HTR-8/SVneo (cell line): ENCODE results near the gene ITPRID1.

Experiments used
- DNase-seq: peaks from one replicate; pipeline ENCODE4 v3.0.0; 2011; ENCODE audit warnings: low spot score, mixed read lengths; ENCODE audit not compliant: insufficient read length
- FAIRE-seq: peaks from 2 replicates; lab custom pipeline; 2011; peaks lifted over from hg19 to GRCh38; lab: Jason Lieb, UNC

The ITPRID1 gene

DNA sequence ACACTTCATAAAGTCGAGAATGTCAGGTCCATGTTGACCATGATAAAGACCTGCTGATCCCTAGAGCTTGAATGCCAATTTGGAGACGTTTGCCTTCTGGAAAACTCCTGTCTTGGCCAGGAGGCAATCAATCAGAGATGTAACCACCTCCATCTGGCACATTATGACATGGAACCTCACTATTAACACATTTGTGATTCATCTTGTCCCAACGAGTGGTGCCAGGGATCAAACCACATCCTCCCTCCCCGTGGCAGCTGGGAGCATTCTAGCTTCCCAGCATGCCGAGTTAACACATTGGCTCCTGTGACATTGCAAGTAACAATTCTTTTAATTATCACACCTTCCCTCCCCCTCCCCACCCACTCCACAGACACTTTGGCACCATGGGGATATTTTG is 89.2 kb downstream of the ITPRID1 start:
- DNase-seq (no peak), FAIRE-seq (no peak)

DNA sequence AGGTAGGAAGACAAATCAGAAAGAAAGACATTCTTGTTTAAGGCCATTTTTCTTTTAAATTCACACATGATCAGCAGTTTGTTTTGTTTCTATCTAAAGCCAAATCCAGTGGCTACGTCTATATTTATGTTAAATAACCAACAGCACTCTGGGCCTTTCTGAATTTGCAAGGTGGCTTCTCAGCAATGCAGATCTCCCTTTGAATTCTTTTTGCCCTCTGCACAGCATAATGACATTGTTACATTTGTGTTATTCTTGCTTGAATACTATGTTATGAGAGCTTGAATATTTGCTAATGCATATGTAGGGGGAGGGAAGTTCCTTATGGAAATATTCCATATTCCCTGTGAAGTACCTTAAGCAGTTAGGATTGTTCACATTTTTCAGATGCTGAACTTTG is 99.7 kb downstream of the ITPRID1 start:
- DNase-seq (no peak), FAIRE-seq (no peak)

DNA sequence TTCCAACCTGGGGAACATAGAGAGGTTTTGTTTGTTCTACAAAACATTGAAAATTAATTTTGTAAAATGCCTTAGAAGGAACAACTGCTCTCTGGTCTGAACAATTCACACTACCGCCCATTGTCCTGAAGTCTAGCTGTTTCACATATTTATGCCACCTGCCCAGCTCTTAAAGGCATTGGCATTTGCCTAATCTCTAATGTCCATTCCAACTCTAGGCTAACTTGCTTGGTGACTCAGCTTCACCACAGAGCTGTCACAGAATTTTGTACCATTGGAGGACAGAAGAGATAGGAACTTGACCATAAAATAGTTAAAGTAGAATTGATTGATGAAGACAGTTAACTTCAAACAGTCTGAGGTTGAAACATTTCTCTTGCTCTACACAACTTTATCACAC is 119.6 kb downstream of the ITPRID1 start:
- DNase-seq (no peak), FAIRE-seq (no peak)

DNA sequence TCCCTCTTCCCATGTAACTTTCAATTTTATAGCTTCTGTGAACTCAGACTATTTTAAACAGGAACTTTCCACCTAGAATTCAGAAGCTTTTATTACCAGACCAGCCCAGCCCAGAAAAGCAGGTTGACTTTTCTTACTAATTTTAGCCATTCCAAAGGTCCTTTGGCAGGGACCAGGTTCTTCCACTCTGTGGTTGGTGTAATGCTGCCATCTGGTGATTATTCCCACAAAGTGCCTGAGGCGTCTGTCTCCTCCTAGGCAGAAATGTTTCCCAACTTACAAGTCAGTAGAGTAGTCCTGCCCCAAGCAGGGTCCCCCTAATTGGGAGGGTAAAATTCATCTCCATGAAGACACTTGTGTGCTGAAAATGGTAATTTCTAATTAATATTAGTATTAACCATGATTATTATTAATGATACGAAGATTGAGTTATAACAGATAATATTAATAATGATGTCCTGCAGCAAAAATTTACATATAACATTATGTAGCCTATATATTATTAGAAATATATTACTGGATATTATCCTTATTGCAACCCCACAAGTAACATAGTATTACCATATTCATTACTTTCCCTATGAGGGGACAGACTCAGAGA is 120.1 kb downstream of the ITPRID1 start:
- FAIRE-seq = no peak

DNA sequence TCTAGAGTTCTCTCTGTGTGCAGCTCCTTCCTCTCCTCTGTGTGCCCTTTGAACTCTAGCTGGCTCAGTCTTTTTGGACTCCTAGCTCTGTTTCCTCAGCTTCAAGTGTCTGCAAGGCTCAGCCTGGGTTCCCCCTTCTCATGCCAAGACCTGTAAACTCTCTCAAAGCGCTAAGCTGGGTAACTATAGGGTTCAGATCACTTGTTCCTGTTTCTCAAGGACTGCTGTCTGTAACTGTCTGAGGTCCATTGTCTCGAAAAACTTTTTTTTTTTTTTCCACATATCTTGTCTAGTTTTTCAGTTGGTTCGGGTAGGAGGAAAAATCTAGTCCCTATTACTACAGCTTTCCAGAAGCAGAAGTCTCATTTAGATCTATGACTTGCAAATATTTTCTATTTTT is 126.5 kb downstream of the ITPRID1 start:
- DNase-seq (no peak), FAIRE-seq (no peak)

More for the DNA sequence above, 120.1 kb downstream of the ITPRID1 start:
- peak; percentile 41 for DNase-seq

DNA sequence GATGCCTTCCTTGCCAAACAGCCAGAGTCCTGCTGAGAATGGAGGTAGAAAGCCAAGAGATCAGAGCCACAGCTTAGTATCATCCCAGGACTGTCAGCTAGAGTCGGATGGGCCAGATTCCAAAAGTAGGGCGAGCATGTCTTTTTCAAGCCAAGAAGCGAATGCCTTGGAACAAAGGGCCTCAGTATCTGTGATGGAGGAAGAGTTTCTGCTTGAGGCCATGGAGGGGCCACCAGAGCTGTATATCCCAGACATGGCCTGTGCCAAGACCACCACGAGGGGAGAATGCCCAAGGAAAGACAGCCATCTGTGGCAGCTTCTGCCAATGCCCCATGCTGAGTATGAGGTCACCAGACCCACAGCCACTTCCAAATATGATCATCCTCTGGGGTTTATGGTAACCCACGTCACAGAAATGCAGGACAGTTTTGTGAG is 128.8 kb downstream of the ITPRID1 start:
- no peak for DNase-seq
- FAIRE-seq = no peak

DNA sequence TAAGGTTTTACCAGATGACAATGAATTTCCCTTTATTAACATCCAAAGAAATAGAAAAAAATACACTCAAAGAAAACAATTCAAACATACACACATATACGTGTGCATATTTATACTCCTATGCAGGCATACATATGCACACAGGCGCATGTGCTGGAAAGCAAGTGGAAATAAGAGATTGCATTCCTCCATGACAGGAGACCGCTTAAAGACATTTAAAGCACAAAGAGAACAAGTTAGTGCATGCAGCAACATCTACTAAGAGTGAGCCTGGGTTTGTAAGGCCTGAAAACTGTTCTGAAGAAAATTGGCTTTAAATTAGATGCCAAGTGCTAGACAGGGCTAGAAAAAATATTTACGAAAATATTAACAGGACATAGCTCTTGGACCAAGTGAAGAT is 133.1 kb downstream of the ITPRID1 start:
- FAIRE-seq = no peak
- DNase-seq = no peak

DNA sequence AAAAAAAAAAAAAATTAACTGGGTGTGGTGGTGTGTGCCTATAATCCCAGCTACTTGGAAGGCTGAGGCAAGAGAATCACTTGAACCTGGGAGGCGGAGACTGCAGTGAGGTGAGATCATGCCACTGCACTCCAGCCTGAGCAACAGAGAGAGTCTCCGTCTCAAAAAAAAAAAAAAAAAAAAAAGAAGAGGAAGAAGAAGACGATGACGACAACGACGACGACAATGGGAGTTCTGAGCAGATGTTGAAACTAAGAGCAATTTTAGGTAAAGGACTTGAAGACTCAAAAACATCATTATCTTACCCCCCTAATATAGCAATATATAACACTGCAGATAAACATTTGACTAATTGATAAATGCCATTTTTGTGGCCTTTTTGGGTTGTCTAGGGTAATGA is 133.6 kb downstream of the ITPRID1 start:
- DNase-seq = no peak
- FAIRE-seq = no peak

DNA sequence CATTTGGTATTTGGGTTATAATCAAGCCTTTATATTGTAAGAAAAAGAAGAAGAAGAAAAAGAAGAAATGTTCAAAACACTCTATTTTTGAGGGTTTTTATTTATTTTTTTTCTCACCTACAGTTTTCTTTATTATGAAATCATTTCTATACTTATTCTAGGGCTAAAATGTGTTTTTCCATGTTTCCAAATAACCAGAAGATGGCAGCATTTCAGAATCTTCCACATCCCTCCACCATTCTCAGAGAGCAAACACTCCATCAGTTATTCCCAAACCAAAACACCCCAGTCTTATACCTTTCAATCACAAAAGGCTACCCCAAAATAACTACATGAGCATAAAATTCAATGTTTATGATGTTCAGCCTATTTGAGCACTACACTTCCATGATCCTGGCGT is 134.4 kb downstream of the ITPRID1 start:
- DNase-seq = no peak
- FAIRE-seq = no peak

DNA sequence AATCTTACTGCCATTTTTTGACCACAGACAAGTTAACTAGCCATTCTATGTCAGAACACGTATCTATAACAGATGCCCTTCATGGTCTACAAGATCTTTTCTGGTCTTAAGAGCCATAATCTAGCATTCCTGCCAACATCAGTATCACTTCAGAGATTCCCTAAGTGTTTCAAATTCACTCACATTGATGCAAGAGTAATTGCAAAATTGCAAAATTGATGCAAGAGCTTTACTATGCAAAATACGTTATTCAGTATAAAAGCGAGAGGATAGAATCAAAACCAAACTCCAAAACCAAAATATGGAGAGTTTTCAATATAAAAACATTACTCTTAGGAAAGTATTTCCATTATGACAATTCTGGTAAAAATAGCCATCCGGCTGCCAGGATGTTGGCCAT is 135.0 kb downstream of the ITPRID1 start:
- DNase-seq (no peak), FAIRE-seq (no peak)

DNA sequence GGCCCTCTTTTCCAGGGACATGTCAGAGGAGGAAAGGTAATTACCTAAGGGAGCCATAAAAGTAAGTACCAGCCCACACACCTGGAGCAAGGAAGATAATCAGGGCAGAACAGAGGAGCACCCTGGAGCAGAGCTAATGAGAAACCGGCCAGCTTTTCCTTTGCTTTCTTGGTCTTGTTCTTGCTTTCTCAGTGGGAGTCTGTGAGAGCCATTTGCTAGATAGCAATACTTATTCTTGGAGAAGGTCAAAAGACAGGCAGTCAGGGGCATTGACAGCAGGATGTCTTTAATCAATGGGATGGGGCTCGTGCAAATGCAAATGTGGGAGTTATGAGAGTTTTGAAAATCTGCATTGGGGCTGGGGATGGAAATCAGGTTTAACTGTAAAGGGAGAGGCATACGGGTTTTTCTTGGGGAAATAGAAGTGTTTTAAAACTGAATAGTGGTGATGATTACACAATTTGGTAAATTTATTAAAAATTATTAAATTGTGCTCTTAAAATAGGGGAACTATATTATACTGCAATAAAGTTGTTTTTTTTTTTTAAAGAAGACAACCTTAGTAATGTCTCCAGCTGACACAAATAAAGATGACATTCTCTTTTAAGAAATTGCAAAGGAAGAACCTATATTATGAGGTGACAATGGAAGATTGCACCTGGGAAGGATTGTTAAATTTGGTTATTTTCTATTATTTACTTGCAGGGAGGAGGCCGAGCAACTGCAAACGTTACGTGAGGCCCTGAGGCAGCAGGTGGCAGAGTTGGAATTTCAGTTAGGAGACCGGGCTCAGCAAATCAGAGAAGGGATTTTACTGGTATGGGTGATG is 137.6 kb downstream of the ITPRID1 start:
- DNase-seq = no peak
- FAIRE-seq = no peak

DNA sequence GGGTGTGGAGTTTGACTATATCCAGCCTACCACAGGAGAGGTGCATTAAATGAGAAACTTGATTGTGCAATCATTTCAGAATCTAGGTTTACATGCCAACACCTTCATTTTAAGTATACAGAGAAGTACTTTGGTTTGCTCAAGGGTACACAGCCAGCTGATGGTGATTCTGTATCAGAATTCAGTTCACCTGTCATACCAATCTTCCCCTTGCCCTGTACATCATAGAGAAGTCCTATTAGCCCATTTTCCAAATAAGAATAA is 138.1 kb downstream of the ITPRID1 start:
- DNase-seq = no peak
- no peak for FAIRE-seq

DNA sequence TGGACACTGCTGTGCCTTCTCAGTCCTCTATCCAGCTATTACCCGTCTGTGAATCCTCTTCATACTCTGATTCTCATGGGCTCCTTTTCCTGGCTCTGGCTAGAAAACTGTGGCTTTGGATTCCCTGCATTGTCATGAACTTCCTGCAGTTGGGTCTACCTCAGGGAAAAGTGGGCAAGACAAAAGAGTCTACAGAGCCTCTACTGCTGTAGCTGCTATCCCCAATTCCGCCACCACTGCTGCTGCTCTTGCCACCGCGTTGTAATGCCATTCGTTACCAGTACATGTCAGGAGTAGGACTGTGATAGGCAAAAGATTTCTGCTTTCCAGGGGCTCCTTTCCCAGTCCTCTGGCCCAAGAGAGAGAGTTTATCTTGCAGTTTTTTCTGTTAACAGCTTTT is 149.2 kb downstream of the ITPRID1 start:
- FAIRE-seq (no peak), DNase-seq (no peak)

DNA sequence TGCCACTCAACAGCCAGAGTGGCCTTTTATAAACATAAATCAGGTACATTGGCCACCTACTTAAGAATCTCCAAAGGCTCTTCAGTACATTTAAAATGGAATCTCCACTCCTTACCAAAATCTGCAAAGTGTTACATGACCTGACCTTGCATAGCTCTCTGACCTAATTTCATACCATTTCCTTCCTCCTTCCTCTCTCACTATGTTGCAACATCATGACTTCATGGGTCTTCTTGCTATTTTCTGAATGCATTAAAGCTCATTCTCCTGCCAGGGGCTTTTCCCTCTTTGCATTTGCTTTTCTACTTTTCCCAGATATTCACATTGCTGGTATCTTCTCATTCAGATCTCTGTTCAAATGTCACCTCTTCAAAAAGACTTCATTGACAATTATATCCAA is 151.0 kb downstream of the ITPRID1 start:
- FAIRE-seq (no peak), DNase-seq (no peak)

DNA sequence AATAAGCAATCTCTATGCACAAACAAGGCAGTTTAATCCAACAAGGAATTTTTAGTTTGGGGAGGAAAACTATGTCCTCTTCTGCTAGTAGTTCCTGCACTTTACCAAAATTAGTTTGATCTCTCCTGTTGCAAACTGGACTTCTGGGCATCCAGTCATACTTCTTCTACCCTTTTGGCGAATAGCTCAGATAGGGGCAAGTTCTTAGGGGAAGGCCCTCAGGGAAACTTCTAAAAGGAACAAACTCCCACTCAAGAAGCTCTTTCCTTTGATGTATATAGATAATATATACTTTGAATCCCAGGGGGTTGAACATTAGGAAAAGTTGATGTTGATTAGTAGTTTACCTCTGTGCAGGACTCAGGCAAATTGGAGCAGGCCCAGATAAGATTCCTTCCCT is 151.7 kb downstream of the ITPRID1 start:
- no peak for FAIRE-seq
- no peak for DNase-seq

DNA sequence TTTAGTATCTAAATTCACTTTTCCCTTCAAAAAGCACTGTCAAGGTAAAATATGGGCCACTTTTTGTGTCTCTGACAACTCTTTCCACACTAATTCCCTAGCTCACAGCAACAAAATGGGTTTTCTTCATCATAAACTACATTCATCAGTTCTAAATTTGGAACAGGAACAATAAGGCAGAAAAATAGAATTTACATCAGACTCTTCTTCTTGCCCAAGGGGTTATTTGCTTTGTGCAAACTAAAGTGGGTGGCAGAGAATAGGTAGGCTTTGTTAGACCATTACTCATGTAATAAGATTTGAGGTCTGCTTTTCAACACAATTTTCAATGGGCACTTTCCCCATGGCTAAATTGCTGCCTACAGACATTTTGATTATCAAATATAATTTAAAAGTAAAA is 155.6 kb downstream of the ITPRID1 start:
- FAIRE-seq = no peak

DNA sequence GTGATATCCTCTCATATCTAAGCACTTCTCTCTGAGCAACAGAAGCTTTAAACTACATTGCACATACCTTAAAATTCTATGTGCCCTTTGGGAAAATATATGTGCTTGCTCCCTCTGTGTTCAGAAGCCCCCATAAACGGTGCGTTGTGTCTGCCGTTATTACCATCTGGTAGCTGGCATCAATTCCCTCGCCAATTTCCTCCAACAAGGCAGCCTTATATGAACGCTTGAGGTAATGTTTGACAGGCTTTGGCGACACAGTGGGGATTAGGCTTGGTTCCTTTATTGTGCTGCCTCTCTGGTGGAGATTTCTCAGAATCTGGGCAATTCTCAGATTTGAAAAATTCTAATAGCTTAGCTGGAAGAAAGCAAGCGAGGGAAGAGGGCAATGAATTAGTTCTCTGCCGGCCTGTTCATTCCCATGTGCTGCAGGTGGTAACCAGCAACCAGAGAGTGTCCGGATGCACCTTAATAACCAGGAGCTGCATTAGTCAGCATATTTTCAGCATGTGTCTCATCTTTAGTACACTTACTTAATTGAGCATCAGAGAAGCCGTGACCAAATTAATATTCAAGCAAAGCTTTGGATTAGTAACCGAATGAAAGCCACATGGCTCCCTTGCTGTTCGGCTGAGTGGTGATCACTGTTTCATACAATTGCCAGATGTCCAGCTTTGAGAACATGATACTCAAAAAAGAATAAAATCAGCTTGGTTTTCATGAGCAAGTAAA is 165.8 kb downstream of the ITPRID1 start:
- no peak for FAIRE-seq
- no peak for DNase-seq

More for the DNA sequence above, 155.6 kb downstream of the ITPRID1 start:
- DNase-seq = no peak

DNA sequence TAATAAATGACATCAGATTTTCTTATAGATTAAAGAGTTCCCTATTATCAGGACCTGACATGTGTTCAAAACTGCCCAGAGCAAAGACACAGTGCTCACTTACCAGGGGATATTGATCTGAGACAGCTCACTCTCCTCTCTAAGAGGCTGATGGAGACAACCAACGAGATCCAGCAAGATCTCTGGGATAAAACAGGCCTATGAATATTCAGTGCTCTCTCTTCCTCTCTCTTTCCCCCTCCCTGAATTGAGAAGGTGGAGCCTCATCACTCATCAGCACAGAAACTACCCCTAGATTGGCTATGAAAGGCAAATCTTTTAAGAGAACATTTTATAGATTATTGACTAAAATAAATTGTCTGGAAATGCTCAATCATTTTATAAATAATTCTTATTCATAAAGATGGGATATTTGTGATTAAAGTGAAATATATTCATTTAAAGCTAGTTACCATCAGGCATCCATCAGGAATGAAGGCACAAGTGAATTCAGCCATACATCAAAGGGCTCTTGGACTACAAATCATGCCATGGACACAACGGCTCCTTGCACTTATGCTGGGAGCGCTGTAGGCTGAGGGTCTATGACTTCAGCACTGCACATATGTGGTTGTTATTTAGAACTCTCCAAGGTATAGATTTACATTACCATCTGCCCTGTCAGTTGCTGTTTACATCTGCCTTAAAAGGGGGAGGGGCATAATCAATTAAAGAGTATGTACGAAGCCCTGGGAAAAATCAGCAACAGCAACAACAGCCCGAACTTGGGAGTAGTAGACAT is 169.7 kb downstream of the ITPRID1 start:
- FAIRE-seq = no peak
- no peak for DNase-seq

DNA sequence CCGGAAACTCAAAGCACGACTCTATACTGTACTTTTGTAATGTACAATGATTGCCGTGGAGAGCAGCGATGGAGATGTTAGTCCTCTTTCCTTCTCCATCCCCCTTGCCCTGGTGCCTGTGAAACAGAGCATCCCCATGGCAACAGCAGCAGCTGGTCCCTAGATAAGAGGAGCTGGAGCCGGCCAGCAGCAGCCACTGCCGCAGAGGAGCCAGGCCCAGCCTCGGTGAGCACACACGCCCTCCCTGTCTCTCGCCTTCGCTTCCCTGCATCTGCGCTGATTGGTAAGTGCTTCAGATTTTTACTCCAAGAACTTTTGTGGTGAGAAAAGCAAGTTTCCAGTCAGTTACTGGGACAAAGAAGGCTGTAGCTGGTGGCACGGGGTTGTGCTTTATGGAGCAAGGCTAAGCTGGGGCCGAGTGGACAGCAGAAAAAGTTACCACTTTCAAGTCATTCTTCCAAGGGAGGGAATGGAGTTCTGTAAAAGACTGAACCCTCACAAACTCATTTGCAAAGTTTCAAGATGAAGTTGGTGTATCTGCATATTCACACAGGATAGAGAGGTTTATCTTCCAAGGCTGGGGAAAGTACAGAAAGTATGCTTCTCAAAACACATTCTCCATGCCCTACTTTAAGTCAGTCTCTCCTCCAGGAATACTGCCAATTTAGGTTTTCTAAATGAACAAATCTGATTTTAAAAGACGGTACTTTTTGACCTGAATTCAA is 173.3 kb downstream of the ITPRID1 start, which contains the start of gene PPP1R17:
Gene PPP1R17 (plus strand): TSS at position 192 of the 725 bp plus-strand sequence. CDS start 5,227 bp downstream, outside the sequence.
- FAIRE-seq = no peak
- DNase-seq = no peak

DNA sequence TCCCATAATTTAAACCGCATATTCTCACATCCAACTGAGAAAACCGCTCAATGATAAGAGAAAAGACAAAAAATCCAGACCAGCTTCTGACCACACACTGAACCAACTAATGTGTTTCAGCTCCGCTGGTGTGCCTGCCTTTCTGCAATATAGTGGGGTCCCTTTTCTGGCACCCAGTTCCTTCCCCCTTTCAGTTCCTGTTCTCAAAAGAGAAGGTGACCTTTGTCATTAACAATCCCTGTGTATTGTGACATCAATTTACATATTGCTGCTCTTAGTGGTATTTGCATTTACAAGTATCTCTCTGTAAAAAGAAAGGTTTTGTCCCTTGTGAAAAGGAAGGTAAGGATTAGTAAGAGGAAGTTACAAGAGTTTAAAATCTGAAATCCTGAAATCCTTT is 174.5 kb downstream of the ITPRID1 start:
- DNase-seq = no peak
- no peak for FAIRE-seq
